Caco-2 (cell line): ENCODE measurements around the gene CDKL5. TPM values are rescaled to one million over a fixed set of nuclear protein-coding genes. Genes with fewer than 3 reads are reported as not detected.

Experiments
- BruUV-seq: library from RNA; stranded (reverse); fragments of 400-500 nt; replicated peaks from 2 replicates; lab custom pipeline; 2021; lab: Mats Ljungman, UMichigan
- CTCF ChIA-PET: fragments of 300-600 bp; sonication (Branson Sonifier 250); formaldehyde crosslinking; loops from one replicate; lab custom pipeline; 2022; ENCODE audit warnings: antibody characterized with exemption; lab: Charles Lee
- POLR2A ChIA-PET: fragments of 300-600 bp; sonication (Branson Sonifier 250); formaldehyde crosslinking; loops from one replicate; lab custom pipeline; 2022; ENCODE audit warnings: antibody characterized with exemption; lab: Charles Lee
- DNase-seq, 2 experiments: peaks; one replicate each; pipeline versions ENCODE4 v3.0.0 to v3.0.0-alpha.2; 2020 to 2022
- H3K27me3 ChIP-seq: replicated peaks from 2 replicates; pipeline ENCODE4 v1.6.0; 2011; ENCODE audit warnings: low read length; ENCODE audit not compliant: control insufficient read depth, insufficient read depth
- H3K36me3 ChIP-seq: 2 replicates; pipeline ENCODE4 v1.5.1; 2011; ENCODE audit warnings: low read length; ENCODE audit not compliant: control insufficient read depth, insufficient read depth
- H3K4me1 ChIP-seq: fragments of 250-450 bp; sonication (Bioruptor Pico); 2 replicates; pipeline ENCODE4 v1.5.1; 2020; ENCODE audit warnings: mild to moderate bottlenecking
- H3K4me3 ChIP-seq: 2 replicates; pipeline ENCODE4 v1.5.1; 2011; ENCODE audit warnings: low read depth, mild to moderate bottlenecking, control low read depth, low read length
- H3K9me3 ChIP-seq: fragments of 250-450 bp; sonication (Bioruptor Pico); 2 replicates; pipeline ENCODE4 v1.5.1; 2020; ENCODE audit warnings: mild to moderate bottlenecking, moderate library complexity
- H3K27ac Mint-ChIP-seq: one replicate; pipeline ENCODE4 v1.8.0; 2022; ENCODE audit warnings: mixed read lengths; ENCODE audit not compliant: unreplicated experiment
- H3K27me3 Mint-ChIP-seq: one replicate; pipeline ENCODE4 v1.8.0; 2022; ENCODE audit warnings: mixed read lengths; ENCODE audit not compliant: insufficient read depth, unreplicated experiment
- H3K36me3 Mint-ChIP-seq: one replicate; pipeline ENCODE4 v1.8.0; 2022; ENCODE audit warnings: mild to moderate bottlenecking, mixed read lengths; ENCODE audit not compliant: insufficient read depth, unreplicated experiment
- H3K4me1 Mint-ChIP-seq: one replicate; pipeline ENCODE4 v1.8.0; 2022; ENCODE audit warnings: low read depth, mixed read lengths; ENCODE audit not compliant: unreplicated experiment
- H3K4me3 Mint-ChIP-seq: one replicate; pipeline ENCODE4 v1.8.0; 2022; ENCODE audit warnings: mild to moderate bottlenecking, moderate library complexity, mixed read lengths; ENCODE audit not compliant: unreplicated experiment
- H3K9me3 Mint-ChIP-seq: one replicate; pipeline ENCODE4 v1.8.0; 2022; ENCODE audit warnings: mixed read lengths; ENCODE audit not compliant: unreplicated experiment
- CTCF ChIP-seq, 2 experiments: fragments of 200-600 bp in 1 of 2; IDR thresholded peaks; 1 replicate in 1 of 2; 2 replicates in 1 of 2; pipeline versions ENCODE4 v1.5.1 to v1.8.0; 2011 to 2022; ENCODE audit warnings: antibody characterized with exemption in 1 of 2, control low read depth in 1 of 2, inconsistent platforms in 1 of 2, low read depth in 1 of 2, low read length in 1 of 2, mild to moderate bottlenecking in 1 of 2, moderate library complexity in 1 of 2; ENCODE audit not compliant: insufficient read depth in 1 of 2, severe bottlenecking in 1 of 2, unreplicated experiment in 1 of 2
- intact Hi-C: fragments of 100-400 bp; cut with micrococcal nuclease; formaldehyde crosslinking; loops from one replicate; pipeline ENCODE4 v1.10.0; 2022; ENCODE audit not compliant: unreplicated experiment
- total RNA-seq: library from RNA; stranded (reverse); gene quantifications from 2 replicates; pipeline ENCODE4 v1.2.3, GENCODE V29; 2022

The CDKL5 gene
- total RNA-seq, 1 experiment from 2014 or later, result 23.7 TPM

GRCh38 chrX:18676470-18676869, 251.1 kb downstream of the CDKL5 start:
- peak overlapping the region; percentile 66 for H3K4me3 Mint-ChIP-seq
- Histone ChIP-seq H3K27me3 (no peaks in the 10 kb centered on the region), H3K36me3 (no peaks in the 10 kb centered on the region), H3K9me3 (no peaks in the 10 kb centered on the region), H3K4me3 (no peak overlapping the region), H3K4me1 (no peaks in the 10 kb centered on the region)
- intact Hi-C loops, result no loop called here
- H3K4me1 Mint-ChIP-seq, result peaks cover 6% of the 10 kb centered on the region
- POLR2A ChIA-PET, result interaction anchor here (0.7 to 1.4 kb wide), 2 partner anchors 154 to 209 kb away, joined by 4 to 5 read pairs; no protein-coding TSS in a partner anchor
- no peaks in the 10 kb centered on the region for H3K9me3 Mint-ChIP-seq
- BruUV-seq, result no TSS peak
- no peaks in the 10 kb centered on the region for H3K27me3 Mint-ChIP-seq
- no peak for TF ChIP-seq CTCF (IDR thresholded peaks at IDR 0.05; ENCODE audit: insufficient read depth in 1 of 2, low read depth in 1 of 2, low read length in 1 of 2, severe bottlenecking in 1 of 2, unreplicated experiment in 1 of 2)
- peaks cover 24% of the 10 kb centered on the region for H3K36me3 Mint-ChIP-seq
- peak overlapping the region; percentile 57 for H3K27ac Mint-ChIP-seq
- peak; percentile 20 to 36 for DNase-seq
- CTCF ChIA-PET, result interaction anchor here (0.8 kb wide), 1 partner anchor 57 kb away, joined by 3 read pairs; no protein-coding TSS in a partner anchor

GRCh38 chrX:18677161-18677869, 251.9 kb downstream of the CDKL5 start:
- CTCF ChIA-PET, result interaction anchor here (0.7 kb wide), 1 partner anchor 54 kb away, joined by 5 read pairs; no protein-coding TSS in a partner anchor
- Histone ChIP-seq H3K4me1 (no peaks in the 10 kb centered on the region), H3K9me3 (no peaks in the 10 kb centered on the region), H3K36me3 (no peaks in the 10 kb centered on the region), H3K4me3 (no peak overlapping the region), H3K27me3 (no peaks in the 10 kb centered on the region)
- BruUV-seq, result no TSS peak
- H3K9me3 Mint-ChIP-seq, result no peaks in the 10 kb centered on the region
- peak in 1 of 2 experiments; percentile 14 for DNase-seq
- intact Hi-C loops, result no loop called here
- H3K36me3 Mint-ChIP-seq, result peaks cover 24% of the 10 kb centered on the region
- H3K27me3 Mint-ChIP-seq, result no peaks in the 10 kb centered on the region
- peak overlapping the region; percentile 83 for H3K27ac Mint-ChIP-seq
- POLR2A ChIA-PET, result interaction anchor here (1.4 kb wide), 1 partner anchor 208 kb away, joined by 4 read pairs; no protein-coding TSS in a partner anchor
- peaks cover 6% of the 10 kb centered on the region for H3K4me1 Mint-ChIP-seq
- no peak for TF ChIP-seq CTCF (IDR thresholded peaks at IDR 0.05; ENCODE audit: insufficient read depth in 1 of 2, low read depth in 1 of 2, low read length in 1 of 2, severe bottlenecking in 1 of 2, unreplicated experiment in 1 of 2)
- H3K4me3 Mint-ChIP-seq, result no peak overlapping the region

DNA sequence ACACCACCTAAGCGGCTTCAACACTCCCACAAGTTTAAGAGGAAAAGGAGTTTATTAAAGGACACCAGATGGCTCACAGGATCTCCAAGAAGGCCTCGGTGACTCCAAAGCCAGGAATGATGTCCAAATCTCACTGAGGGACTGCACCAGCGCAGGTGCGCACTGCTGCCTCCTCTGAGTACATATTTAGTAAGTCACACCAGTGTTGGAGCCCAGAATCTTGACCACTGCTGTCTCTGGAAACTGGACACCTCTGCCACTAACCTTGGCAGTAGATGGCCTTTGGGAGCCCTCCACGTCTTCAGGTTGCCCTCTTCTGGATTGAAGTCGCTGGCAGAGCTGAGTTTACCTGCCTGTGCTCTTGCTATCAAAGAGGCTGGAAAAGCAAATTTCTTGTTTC, 256.6 kb downstream of the CDKL5 start:
- H3K27ac Mint-ChIP-seq, result no peak overlapping the region
- H3K4me3 Mint-ChIP-seq, result no peak overlapping the region
- H3K4me3 ChIP-seq, result no peak overlapping the region
- intact Hi-C loops, result no loop called here
- H3K27me3 ChIP-seq, result no peaks in the 10 kb centered on the region
- ChIA-PET CTCF (no interaction called here), POLR2A (no interaction called here)
- H3K9me3 ChIP-seq, result no peaks in the 10 kb centered on the region
- no peak for TF ChIP-seq CTCF (IDR thresholded peaks at IDR 0.05; ENCODE audit: insufficient read depth in 1 of 2, low read depth in 1 of 2, low read length in 1 of 2, severe bottlenecking in 1 of 2, unreplicated experiment in 1 of 2)
- no peaks in the 10 kb centered on the region for H3K9me3 Mint-ChIP-seq
- H3K36me3 Mint-ChIP-seq, result peaks cover 7% of the 10 kb centered on the region
- H3K36me3 ChIP-seq, result no peaks in the 10 kb centered on the region
- no peaks in the 10 kb centered on the region for H3K27me3 Mint-ChIP-seq
- DNase-seq, result no peak
- H3K4me1 Mint-ChIP-seq, result peaks cover 6% of the 10 kb centered on the region
- no TSS peak for BruUV-seq
- H3K4me1 ChIP-seq, result no peaks in the 10 kb centered on the region
